Measurements from ENCODE around the gene SLC23A1.

Gene SLC23A1

GRCh38 chr5:139396691-139397090, 13.6 kb upstream of the SLC23A1 start:
- Histone ChIP-seq H3K4me1 (peaks cover 54% of the 10 kb centered on the region), H4K20me1 (peaks cover 29% of the 10 kb centered on the region), H3K4me2 (peak overlapping the region; percentile 99), H3K36me3 (peaks cover 36% of the 10 kb centered on the region), H3K9ac (peak overlapping the region; percentile 98; the same call in 1 of the 2 replicates), H3K4me3 (no peak overlapping the region), H3K27me3 (no peaks in the 10 kb centered on the region), H3K9me3 (no peaks in the 10 kb centered on the region), H3K27ac (0 out of 2 replicates have a peak overlapping the region, but pooled peaks have one; percentile 100)
- TF ChIP-seq Cebpa-rat (IDR thresholded peaks at IDR 0.05) = no peak

DNA sequence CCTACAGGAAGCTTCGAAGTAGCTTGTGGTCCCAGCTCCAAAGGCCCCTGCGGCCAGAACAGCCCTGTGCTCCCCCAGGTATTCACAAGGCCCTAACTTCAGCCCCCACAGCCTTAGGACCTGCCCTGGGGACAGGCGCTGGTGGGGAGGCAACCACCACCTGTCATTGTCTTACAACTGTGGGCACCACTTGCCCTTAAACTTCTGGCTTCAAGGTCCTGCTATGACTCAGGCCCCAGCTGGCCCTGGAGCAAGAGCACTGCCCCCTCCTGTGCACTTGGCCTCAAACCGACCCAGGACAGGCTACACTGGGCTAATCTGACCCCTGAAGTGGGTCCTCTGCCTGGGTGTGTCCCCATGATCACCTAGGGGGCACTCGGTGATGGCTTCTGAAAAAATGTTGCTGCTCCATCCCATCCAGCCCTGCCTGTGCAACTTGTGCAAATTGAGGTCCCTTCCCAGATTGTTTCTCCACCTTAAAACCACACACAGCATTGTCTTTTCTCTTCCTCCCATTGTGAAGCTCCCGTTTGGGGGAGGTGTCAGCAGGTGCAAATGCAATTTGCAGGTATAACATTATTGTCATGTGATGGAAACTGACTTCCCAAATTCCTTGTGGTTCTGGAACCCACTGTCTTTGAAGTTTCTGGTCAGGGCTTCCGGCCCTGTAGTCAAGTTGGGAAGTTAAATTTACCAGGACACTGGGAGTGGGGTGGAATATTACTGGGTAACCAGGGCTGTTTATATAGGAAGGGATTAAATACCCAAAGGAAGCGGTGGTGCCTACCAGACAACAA, 12.9 kb upstream of the SLC23A1 start:
- H3K4me1 ChIP-seq = peaks cover 60% of the 10 kb centered on the region
- peak overlapping the region; percentile 100 for H3K27ac ChIP-seq

DNA sequence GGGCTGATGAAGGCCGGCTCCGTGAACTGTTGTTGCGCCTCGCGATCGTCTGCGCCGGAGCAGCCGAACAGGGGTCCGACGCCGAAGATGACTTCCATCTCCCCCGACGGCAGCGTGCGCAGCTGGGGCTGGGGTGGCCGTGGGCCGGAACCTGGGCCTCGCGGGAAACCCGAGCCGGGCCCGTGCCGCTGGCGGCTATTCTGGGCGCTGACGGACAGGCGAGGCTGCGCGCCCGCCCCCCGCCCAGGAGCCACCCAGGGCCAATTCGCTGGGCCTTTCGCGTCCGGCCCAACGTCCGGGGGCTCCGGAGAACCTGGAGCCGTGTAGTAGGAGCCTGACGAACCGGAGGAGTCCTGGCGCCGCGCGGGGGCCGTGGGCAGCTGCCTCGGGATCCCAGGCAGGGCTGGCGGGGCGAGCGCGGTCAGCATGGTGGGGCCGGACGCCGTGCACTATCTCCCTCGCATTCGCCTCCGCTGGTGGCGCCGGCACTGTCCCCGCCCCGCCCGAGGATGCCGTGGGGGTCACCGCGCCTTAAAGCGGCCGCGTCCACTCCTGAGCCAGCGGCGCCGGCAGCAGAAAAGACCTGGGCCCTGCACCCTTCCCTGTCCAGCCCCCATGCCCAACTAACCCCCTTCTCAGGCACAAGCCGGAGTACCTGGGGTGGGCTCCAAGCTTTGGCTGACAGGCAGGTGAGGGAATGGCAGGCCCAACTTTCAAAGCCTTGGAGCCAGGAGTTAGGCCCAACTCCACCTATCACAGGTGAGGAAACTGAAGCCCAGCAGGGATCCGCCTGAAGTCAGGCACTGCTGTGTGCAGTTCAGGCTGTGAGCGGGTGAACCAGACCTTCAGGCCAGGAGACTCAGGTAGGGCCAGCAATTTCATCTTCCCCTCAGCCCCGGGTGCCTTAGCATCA, 11.8 kb upstream of the SLC23A1 start, which contains the start of gene PROB1:
PROB1 (minus strand) TSS at position 451 of the 913 bp plus-strand sequence; CDS start at position 428, 23 bp downstream.
- peak within 1 kb of the TSS; percentile 78 for H3K4me3 ChIP-seq
- H3K4me1 ChIP-seq = peaks cover 71% of the 10 kb centered on the region
- H3K27ac ChIP-seq = peak within 1 kb of the TSS; percentile 100
- H3K4me2 ChIP-seq = peak within 1 kb of the TSS; percentile 99
- H3K9ac ChIP-seq = peak within 1 kb of the TSS; percentile 98
- H3K27me3 ChIP-seq = no peaks in the 10 kb centered on the region
- peaks cover 29% of the 10 kb centered on the region for H3K36me3 ChIP-seq
- TF ChIP-seq Cebpa-rat (IDR thresholded peaks at IDR 0.05) = no peak
- no peaks in the 10 kb centered on the region for H3K9me3 ChIP-seq
- H4K20me1 ChIP-seq = peaks cover 29% of the 10 kb centered on the region

More for the DNA sequence above, 12.9 kb upstream of the SLC23A1 start:
- Histone ChIP-seq H3K36me3 (peaks cover 32% of the 10 kb centered on the region), H3K4me2 (peak overlapping the region; percentile 99), H4K20me1 (peaks cover 29% of the 10 kb centered on the region), H3K4me3 (peak overlapping the region; percentile 78), H3K9me3 (no peaks in the 10 kb centered on the region), H3K9ac (peak overlapping the region; percentile 98), H3K27me3 (no peaks in the 10 kb centered on the region)
- no peak for TF ChIP-seq Cebpa-rat (IDR thresholded peaks at IDR 0.05)

- Histone ChIP-seq H3K36me3 (peaks cover 29% of the 10 kb centered on the region), H3K4me1 (peaks cover 65% of the 10 kb centered on the region), H3K27me3 (no peaks in the 10 kb centered on the region), H3K4me2 (peak overlapping the region; percentile 99), H3K9me3 (no peaks in the 10 kb centered on the region), H3K27ac (peak overlapping the region; percentile 100), H3K4me3 (peak overlapping the region; percentile 78), H4K20me1 (peaks cover 29% of the 10 kb centered on the region), H3K9ac (peak overlapping the region; percentile 98)
- no peak for TF ChIP-seq Cebpa-rat (IDR thresholded peaks at IDR 0.05)
Measured at GRCh38 chr5:139394123-139394653, 11.1 kb upstream of the SLC23A1 start.

- H3K27me3 ChIP-seq = no peaks in the 10 kb centered on the region
- no peak for TF ChIP-seq Cebpa-rat (IDR thresholded peaks at IDR 0.05)
- H3K9me3 ChIP-seq = no peaks in the 10 kb centered on the region
- peaks cover 29% of the 10 kb centered on the region for H4K20me1 ChIP-seq
- peaks cover 61% of the 10 kb centered on the region for H3K4me1 ChIP-seq
- H3K4me2 ChIP-seq = peak overlapping the region; percentile 99
- peak overlapping the region; percentile 98 for H3K9ac ChIP-seq
- peak overlapping the region; percentile 78 for H3K4me3 ChIP-seq
- peaks cover 29% of the 10 kb centered on the region for H3K36me3 ChIP-seq
- peak overlapping the region; percentile 100 for H3K27ac ChIP-seq
Measured at GRCh38 chr5:139393497-139394122, 10.5 kb upstream of the SLC23A1 start.

- H3K9ac ChIP-seq = peak overlapping the region; percentile 98
- TF ChIP-seq Cebpa-rat (IDR thresholded peaks at IDR 0.05) = no peak
- peak overlapping the region; percentile 99 for H3K4me2 ChIP-seq
- peaks cover 29% of the 10 kb centered on the region for H3K36me3 ChIP-seq
- no peaks in the 10 kb centered on the region for H3K9me3 ChIP-seq
- H3K4me1 ChIP-seq = peaks cover 55% of the 10 kb centered on the region
- H4K20me1 ChIP-seq = peaks cover 29% of the 10 kb centered on the region
- peak overlapping the region; percentile 78 for H3K4me3 ChIP-seq
- no peaks in the 10 kb centered on the region for H3K27me3 ChIP-seq
- H3K27ac ChIP-seq = peak overlapping the region; percentile 100
Measured at GRCh38 chr5:139392678-139393496, 9.8 kb upstream of the SLC23A1 start.

- TF ChIP-seq Cebpa-rat (IDR thresholded peaks at IDR 0.05) = no peak
- Histone ChIP-seq H3K4me2 (peak overlapping the region; percentile 99), H3K27me3 (no peaks in the 10 kb centered on the region), H4K20me1 (peaks cover 29% of the 10 kb centered on the region), H3K9me3 (no peaks in the 10 kb centered on the region), H3K27ac (peak overlapping the region; percentile 100), H3K36me3 (peaks cover 32% of the 10 kb centered on the region), H3K4me1 (peaks cover 56% of the 10 kb centered on the region), H3K9ac (peak overlapping the region; percentile 98), H3K4me3 (peak overlapping the region; percentile 78)
Measured at GRCh38 chr5:139392324-139392677, 9.2 kb upstream of the SLC23A1 start.

DNA sequence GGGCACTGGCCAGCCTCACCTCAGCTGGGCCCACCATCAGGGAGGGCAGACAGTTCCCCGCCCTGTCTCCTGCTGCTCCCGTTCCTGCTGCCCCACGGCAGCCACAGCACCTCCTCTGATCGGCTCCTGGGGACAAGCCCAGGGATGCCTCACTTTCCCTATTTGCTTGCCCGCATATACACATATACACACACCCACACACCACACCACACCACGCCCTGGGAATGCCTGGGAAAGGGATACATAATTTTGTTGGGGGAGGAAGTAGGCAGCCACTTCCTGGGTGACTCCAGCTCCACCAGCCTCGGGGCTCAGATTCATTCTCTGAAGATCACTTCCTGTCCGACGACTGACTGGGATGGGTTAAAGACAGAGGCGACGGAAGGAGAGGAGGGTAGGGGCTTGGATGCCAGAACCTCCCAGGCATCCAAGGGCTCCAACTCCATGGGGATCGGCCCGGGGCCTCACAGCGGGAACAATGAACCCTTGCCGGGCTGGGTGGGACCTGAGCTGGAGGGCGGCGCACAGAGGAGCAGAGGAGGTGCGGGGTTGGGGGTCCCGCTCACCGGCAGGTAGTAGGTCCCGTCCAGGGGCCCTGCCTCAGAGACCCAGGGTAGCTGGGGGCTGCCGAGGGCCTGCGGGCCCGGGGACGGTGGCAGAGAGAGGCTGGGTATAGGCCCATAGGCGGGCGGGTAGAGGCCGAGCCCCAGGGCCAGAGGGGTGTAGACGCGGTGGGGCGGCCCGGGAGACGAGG, 8.7 kb upstream of the SLC23A1 start:
- Histone ChIP-seq H3K27ac (peak overlapping the region; percentile 100), H3K4me2 (peak overlapping the region; percentile 99), H3K9ac (peak overlapping the region; percentile 98), H3K27me3 (no peaks in the 10 kb centered on the region), H3K4me1 (peaks cover 56% of the 10 kb centered on the region), H3K4me3 (peak overlapping the region; percentile 78), H4K20me1 (peaks cover 25% of the 10 kb centered on the region), H3K36me3 (peaks cover 31% of the 10 kb centered on the region), H3K9me3 (no peaks in the 10 kb centered on the region)
- no peak for TF ChIP-seq Cebpa-rat (IDR thresholded peaks at IDR 0.05)

Measured in BLaER1 (cell line).